DMS 273 treated with DMSO at 0.1 percent for 48 hours (cell line): ENCODE measurements around the gene IFITM5.
"Not testable (repeated sequence)": the region's sequence is repeated elsewhere in the genome, so short reads cannot be mapped to it uniquely, and the experiment has no call there.

Experiments used
- DNase-seq: peaks from one replicate; lab custom pipeline; 2025; lab: John Stamatoyannopoulos, UW

Gene IFITM5

GRCh38 chr11:283405-284104 is 15.8 kb downstream of the IFITM5 start:
- no peak for DNase-seq

- no peak for DNase-seq
Measured at GRCh38 chr11:282630-283360, 16.5 kb downstream of the IFITM5 start.

GRCh38 chr11:282171-282570 is 17.2 kb downstream of the IFITM5 start:
- no peak for DNase-seq

- DNase-seq: no peak
Measured at GRCh38 chr11:281486-282161, 17.7 kb downstream of the IFITM5 start.

- no peak for DNase-seq
Measured at GRCh38 chr11:280706-281485, 18.4 kb downstream of the IFITM5 start.

- no peak for DNase-seq
Measured at GRCh38 chr11:279966-280705, 19.2 kb downstream of the IFITM5 start.

GRCh38 chr11:279040-279965 is 20.0 kb downstream of the IFITM5 start:
- no peak for DNase-seq

GRCh38 chr11:278001-278951 is 21.1 kb downstream of the IFITM5 start, which contains the start of gene NLRP6:
NLRP6 (plus strand) TSS chr11:278407; CDS start chr11:278570, 163 bp downstream.
- no peak for DNase-seq

GRCh38 chr11:276219-276618 is 23.1 kb downstream of the IFITM5 start:
- no peak for DNase-seq

- no peak for DNase-seq
Measured at GRCh38 chr11:272931-273198, 26.5 kb downstream of the IFITM5 start.

- no peak for DNase-seq
Measured at GRCh38 chr11:272195-272930, 27.0 kb downstream of the IFITM5 start.

- no peak for DNase-seq
Measured at GRCh38 chr11:271319-271715, 28.0 kb downstream of the IFITM5 start.

- no peak for DNase-seq
Measured at GRCh38 chr11:270451-271318, 28.6 kb downstream of the IFITM5 start.

GRCh38 chr11:269146-269890 is 30.0 kb downstream of the IFITM5 start:
- DNase-seq: no peak

- DNase-seq: not testable (repeated sequence)
Measured at GRCh38 chr11:268716-269145, 30.6 kb downstream of the IFITM5 start.

- no peak for DNase-seq
Measured at GRCh38 chr11:267491-267994, 31.8 kb downstream of the IFITM5 start.
